Measurements from ENCODE around the gene MYH10.
"Not testable (repeated sequence)": the region's sequence is repeated elsewhere in the genome, so short reads cannot be mapped to it uniquely, and the experiment has no call there.

- TF ChIP-seq EZH2phosphoT487 (IDR thresholded peaks at IDR 0.05; ENCODE audit: insufficient read depth, low read depth); EZH2 (IDR thresholded peaks at IDR 0.05; ENCODE audit: insufficient read depth, poor library complexity, severe bottlenecking): not testable (repeated sequence)
These were observed 30.2 kb upstream of the MYH10 start for GRCh38 chr17:8660709-8661108.
